Mesenteric fat pad (tissue), 1 donor: ENCODE data around the gene HYDIN. TPM values are rescaled to one million over a fixed set of nuclear protein-coding genes. Genes with fewer than 3 reads are reported as not detected.
"Not testable (repeated sequence)": the region's sequence is repeated elsewhere in the genome, so short reads cannot be mapped to it uniquely, and the experiment has no call there.

Experiments
- DNase-seq: peaks from one replicate; pipeline ENCODE4 v3.0.0-alpha.2; 2020; ENCODE audit warnings: low spot score
- total RNA-seq: library from RNA; stranded (reverse); fragmentation: NEBNext Ultra II Directional; extraction: Animal tissue kit (Norgen Biotek cat#: 25700); gene quantifications from one replicate; pipeline ENCODE4 v1.2.1, GENCODE V29; 2021
- donor health status: DM: yes; HTN: yes; CAD: no.

HYDIN gene
- total RNA-seq, 1 donor from 2014 or later: 0.55 TPM

DNA sequence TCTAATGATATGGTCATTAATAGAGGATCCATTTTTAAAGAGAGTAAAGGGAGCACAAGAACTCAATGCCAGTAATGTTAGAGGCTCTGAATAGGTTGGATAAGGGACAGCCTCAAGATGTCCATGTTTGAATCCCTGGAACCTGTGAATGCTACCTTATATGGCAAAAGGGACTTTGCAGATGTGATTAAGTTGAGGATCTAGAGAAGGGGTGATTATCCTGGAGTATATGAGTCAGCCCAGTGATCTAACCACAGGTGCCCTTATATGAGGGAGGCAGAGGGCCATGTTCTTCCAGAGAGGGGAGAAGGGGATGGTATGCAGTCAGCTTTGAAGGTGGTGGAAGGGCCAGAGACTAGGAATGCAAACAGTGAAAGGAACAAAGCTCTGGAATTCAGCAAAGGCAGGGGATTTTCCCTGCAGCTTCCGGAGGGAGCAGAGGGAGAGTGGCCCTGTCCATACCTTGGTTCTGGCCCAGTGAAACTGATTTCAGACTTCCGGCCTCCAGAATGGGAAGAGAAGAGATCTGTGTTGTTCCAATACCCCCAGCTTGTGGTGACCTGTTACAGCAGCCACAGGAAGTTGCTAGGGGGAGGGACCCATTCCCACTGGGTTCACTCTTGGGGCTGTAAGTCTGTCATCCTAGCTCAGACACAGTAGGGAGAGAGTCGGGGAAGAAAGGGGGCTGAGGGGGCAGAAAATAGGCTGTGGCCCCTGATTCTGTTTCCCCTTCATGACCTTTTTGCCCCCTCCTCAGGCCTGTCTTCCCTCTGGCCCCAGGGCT lies 220.9 kb downstream of the HYDIN start:
- not testable (repeated sequence) for DNase-seq

DNA sequence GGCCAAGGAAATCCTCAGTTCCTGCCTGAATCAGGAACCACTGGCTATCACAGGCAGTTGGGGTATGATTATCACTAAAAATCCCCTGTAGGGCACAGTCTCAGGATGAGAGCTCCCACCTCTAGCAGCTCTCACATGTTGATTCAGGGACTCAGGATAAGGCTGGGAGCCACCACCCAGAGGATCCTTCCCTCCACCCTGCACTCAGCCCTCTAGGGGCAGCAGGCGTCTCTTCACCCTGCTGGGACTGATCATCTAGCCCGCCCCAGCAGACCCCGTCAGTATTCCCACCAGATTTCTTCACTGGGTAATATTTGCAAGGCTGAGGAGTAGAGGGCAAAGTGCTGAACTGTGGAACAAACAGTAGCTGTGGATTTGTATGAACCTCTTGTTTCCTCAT lies 224.0 kb downstream of the HYDIN start:
- DNase-seq: not testable (repeated sequence)

DNA sequence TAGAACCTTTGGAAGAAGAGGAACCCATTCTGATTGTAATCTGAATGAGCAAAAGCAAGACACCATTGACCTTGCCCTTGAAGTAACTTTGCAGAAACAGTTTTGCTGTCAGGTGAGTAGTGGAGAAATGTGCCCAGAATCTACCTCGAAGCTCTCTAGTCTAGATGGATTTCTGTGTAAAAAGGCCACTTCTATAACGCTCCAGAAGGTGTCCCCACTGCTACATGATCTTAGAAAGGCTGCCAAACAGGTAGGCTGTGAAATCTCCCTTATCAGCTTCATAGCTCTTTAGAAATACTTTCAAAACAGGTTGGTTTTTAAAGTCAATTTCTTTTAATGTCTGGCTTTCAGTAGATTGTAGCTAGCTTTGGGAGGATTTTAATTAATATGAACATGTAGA lies 230.8 kb downstream of the HYDIN start:
- DNase-seq: not testable (repeated sequence)

DNA sequence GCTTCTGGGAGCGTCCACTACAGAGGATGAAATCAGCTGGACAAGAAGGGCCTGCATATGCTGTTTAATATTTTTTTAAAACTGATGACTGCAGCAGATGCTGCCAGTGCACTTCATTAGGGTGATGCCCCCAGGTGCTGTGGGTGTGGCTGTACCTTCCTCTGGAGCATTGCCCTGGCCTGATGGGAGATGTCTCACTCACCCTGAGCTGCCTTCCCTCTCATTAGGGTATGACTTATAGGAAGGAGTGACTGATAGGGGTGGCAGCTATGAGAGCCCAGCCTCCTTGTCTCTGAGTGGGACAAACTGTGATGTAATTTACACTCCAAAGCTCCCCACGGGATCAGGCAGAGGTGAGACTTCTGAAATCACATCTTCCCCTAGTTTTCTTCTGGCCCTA lies 234.7 kb downstream of the HYDIN start:
- not testable (repeated sequence) for DNase-seq

- not testable (repeated sequence) for DNase-seq
Observed at GRCh38 chr16:70992511-70992910, 238.0 kb downstream of the HYDIN start.

GRCh38 chr16:70987019-70987715 lies 243.4 kb downstream of the HYDIN start:
- DNase-seq: not testable (repeated sequence)

GRCh38 chr16:70984675-70985074 lies 245.8 kb downstream of the HYDIN start:
- DNase-seq: not testable (repeated sequence)

- not testable (repeated sequence) for DNase-seq
Observed at GRCh38 chr16:70968332-70968731, 262.2 kb downstream of the HYDIN start.

DNA sequence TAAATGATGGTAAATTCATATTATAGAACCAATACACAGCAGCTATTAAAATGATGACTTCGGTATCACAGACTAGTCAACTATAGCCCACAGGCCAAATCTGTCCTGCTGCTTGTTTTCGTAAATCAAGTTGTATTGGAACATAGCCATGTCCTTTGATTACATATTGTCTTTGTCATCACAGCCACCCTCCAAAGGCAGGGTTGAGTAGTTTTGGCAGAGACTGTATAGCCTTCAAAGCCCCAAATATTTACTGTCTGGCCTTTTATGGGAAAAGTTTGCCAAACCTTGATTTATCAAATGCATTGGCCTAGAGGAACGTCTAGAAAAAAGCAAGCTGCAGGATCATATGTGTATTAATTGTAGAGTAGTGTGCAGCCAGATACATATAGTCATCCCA lies 270.4 kb downstream of the HYDIN start:
- not testable (repeated sequence) for DNase-seq

DNA sequence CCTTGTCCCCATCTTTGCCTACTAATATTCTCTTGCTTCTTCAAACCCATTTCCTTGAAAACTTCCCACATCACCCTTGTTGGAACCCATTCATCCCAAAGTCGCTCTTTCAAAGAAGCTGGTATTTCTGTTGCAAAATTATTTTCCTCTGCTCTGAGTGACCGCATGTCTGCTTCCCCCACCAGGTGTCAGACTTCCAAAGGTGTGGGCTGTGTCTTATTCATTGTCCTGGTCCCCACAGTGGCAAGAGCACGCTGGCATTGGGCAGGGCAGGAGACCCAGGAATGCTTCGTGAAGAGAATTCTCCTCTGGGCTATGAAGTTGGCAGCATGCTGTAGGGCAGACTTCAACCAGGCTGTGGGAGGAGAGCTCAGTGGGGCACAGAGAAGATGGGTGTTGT lies 275.6 kb downstream of the HYDIN start:
- DNase-seq: not testable (repeated sequence)

- not testable (repeated sequence) for DNase-seq
Observed at GRCh38 chr16:70953824-70954223, 276.7 kb downstream of the HYDIN start.

- DNase-seq: not testable (repeated sequence)
Observed at GRCh38 chr16:70943551-70943950, 287.0 kb downstream of the HYDIN start.

GRCh38 chr16:70939690-70940359 lies 290.7 kb downstream of the HYDIN start:
- not testable (repeated sequence) for DNase-seq

DNA sequence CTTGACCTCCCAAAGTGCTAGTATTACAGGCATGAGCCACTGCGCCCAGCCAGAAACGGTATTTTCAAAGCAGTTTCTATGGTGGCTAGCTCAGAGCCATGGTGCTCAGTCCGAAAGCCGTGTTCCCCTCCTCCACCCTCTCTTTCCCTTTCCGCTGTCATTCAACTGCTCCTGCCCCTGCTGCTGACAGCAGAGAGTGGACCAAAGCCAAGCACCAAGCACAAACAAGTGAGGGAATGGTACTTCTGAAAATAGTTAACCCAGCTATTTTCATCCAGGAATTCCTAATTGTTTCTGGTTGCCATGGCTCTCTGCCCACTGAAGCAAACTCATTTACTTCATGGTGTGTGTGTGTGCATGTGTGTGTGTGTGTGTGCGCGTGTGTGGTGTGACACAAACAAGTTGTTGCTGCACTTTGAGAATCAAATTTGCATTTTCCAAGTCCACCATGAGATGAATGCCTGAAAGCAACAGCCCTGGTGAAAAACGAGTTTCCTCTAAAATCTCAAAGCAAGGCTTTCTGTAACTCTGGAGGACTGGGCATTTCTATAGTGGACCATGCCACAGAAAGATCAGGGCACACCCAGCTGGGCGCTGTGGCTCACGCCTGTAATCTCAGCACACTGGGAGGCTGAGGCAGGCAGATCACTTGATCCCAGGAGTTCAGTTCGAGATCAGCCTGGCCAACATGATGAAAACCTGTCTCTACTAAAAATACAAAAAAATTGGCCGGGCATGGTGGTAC lies 293.6 kb downstream of the HYDIN start:
- not testable (repeated sequence) for DNase-seq

GRCh38 chr16:70935325-70935724 lies 295.2 kb downstream of the HYDIN start:
- DNase-seq: not testable (repeated sequence)

- DNase-seq: not testable (repeated sequence)
Observed at GRCh38 chr16:70933746-70934145, 296.8 kb downstream of the HYDIN start.

DNA sequence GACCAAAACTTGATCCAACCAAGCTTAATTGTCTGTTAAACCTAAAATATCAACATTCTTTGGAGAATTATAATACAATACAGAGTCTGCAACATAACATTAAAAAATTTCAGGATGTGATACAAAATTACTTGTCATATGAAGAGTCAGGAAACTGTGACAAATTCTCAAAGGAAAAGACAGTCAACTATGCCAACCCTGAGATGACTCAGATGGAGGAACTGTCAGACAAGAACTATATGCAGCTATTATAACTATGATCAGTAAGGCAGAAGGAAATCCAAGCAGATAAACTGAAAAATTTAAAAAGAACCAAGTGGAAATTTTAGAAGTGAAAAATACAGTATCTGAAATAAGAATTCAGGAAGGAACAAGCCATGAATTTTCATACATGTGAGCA lies 299.8 kb downstream of the HYDIN start:
- not testable (repeated sequence) for DNase-seq

DNA sequence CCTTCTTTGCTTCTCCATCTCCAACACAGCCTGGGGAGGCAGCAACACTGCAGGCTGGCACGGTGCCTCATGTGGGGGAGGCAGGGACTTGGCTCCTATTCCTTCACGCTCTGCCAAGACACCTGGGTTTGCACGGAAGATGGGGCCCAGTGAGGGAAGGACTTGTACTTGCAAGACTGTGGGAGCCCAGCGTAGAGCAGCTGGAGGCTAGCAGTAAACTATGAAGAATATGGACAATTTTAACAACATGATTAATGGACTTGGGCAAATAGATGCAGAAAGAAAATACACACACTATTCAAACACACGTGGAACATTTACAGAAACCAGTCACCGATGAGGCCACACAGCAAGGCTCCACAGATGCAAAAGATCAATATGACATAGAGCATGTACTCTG lies 308.4 kb downstream of the HYDIN start:
- DNase-seq: not testable (repeated sequence)

GRCh38 chr16:70920661-70921060 lies 309.9 kb downstream of the HYDIN start:
- DNase-seq: not testable (repeated sequence)

DNA sequence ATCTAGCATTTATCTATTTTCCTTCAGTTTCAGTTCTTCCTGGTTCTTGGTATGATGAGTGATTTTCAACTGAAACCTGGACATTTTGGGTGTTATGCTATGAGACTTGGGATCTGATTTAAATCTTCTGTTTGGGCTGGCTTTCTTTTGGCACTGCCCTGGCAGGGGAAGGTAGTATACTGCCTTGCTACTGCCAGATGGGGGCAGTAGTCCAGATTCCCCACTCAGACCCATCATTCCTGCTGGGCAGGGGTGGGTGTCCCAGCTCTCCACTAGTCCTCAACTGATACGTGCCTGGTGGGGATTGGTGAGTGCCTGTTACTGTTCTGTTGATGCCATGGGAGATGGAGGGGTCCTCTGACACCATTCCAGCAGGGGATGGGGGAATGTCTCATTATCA lies 342.3 kb downstream of the HYDIN start:
- DNase-seq: not testable (repeated sequence)

- DNase-seq: not testable (repeated sequence)
Observed at GRCh38 chr16:70884652-70885051, 345.9 kb downstream of the HYDIN start.
